Breast epithelium (tissue), 4 donors: ENCODE data around the gene ZNF140. TPM values are rescaled to one million over a fixed set of nuclear protein-coding genes. Genes with fewer than 3 reads are reported as not detected.

ENCODE experiments used
- DNase-seq, 2 donors: peaks; one replicate each; pipeline ENCODE4 v3.0.0-alpha.2; 2019; ENCODE audit warnings: low spot score in 2 of 2
- H3K27ac ChIP-seq, 2 donors: fragments of 200-600 bp; sonication (generic) in 1 of 2; one replicate each; pipeline ENCODE4 v1.5.1; 2016 to 2019; ENCODE audit warnings: mild to moderate bottlenecking in 1 of 2
- H3K27me3 ChIP-seq, 2 donors: fragments of 200-600 bp; sonication (generic) in 1 of 2; one replicate each; pipeline versions ENCODE4 v1.5.1 to v1.6.0; 2017 to 2019; ENCODE audit warnings: control low read depth in 1 of 2, mild to moderate bottlenecking in 1 of 2
- H3K36me3 ChIP-seq: fragments of 200-600 bp; one replicate; pipeline ENCODE4 v1.5.1; 2019
- H3K4me1 ChIP-seq, 2 donors: fragments of 200-600 bp; sonication (generic); one replicate each; pipeline ENCODE4 v1.5.1; 2016 to 2019; ENCODE audit warnings: control low read depth in 1 of 2
- H3K4me3 ChIP-seq, 3 donors: fragments of 200-600 bp; sonication (generic); 1 replicate in 2 of 3; 2 replicates in 1 of 3; pipeline ENCODE4 v1.5.1; 2016 to 2019; ENCODE audit warnings: mild to moderate bottlenecking in 3 of 3, moderate library complexity in 2 of 3
- H3K9me3 ChIP-seq, 2 donors: fragments of 200-600 bp; sonication (generic) in 1 of 2; one replicate each; pipeline ENCODE4 v1.5.1; 2016 to 2019; ENCODE audit warnings: control low read depth in 1 of 2
- CTCF ChIP-seq, 3 donors: fragments of 450-650 bp; IDR thresholded peaks; one replicate each; pipeline ENCODE4 v1.5.1; 2016 to 2017; ENCODE audit warnings: antibody characterized with exemption in 3 of 3, mild to moderate bottlenecking in 3 of 3, moderate library complexity in 3 of 3
- POLR2A ChIP-seq: fragments of 450-650 bp; IDR thresholded peaks from one replicate; pipeline ENCODE4 v1.6.1; 2016; ENCODE audit warnings: antibody characterized with exemption, mild to moderate bottlenecking, moderate library complexity
- POLR2AphosphoS5 ChIP-seq, 3 donors: sonication (generic); formaldehyde crosslinking; IDR thresholded peaks; one replicate each; pipeline ENCODE4 v1.6.1; 2017; ENCODE audit warnings: antibody characterized with exemption in 3 of 3
- intact Hi-C: fragments of 100-400 bp; cut with DNase I; formaldehyde crosslinking; loops from one replicate; pipeline ENCODE4 v1.15.1; 2023; ENCODE audit warnings: low total_unique reads
- total RNA-seq, 3 donors: library from RNA; depleted of rRNA; stranded (reverse); fragments of >200 nt; gene quantifications; one replicate each; pipeline ENCODE4 v1.1.0, GENCODE V29; 2016

Gene ZNF140
- 10 to 100 TPM in 2 of 3 donors, 1 to 10 TPM in 1; 9.3 to 34.5 (median 22.3) TPM for total RNA-seq

GRCh38 chr12:133080368-133081158, at the start of gene ZNF140:
Gene ZNF140 (plus strand): TSS chr12:133080923. CDS start chr12:133081321, 398 bp downstream.
- H3K4me3 ChIP-seq = peak within 1 kb of the TSS; percentile 78 to 92 (median 79)
- H3K36me3 ChIP-seq = peaks cover 13% of the 10 kb centered on the region
- intact Hi-C loops = no loop called here
- peak; percentile 94 to 95 for DNase-seq
- H3K27me3 ChIP-seq = no peaks in the 10 kb centered on the region
- H3K27ac ChIP-seq = peak within 1 kb of the TSS; percentile 99 to 100
- no peaks in the 10 kb centered on the region for H3K4me1 ChIP-seq
- peak in 2 of 3 donors; percentile 51 to 65 for TF ChIP-seq CTCF (IDR thresholded peaks at IDR 0.05)
- TF ChIP-seq POLR2AphosphoS5 (IDR thresholded peaks at IDR 0.05) = peak; percentile 79 to 83 (median 82)
- peak; percentile 19 for TF ChIP-seq POLR2A
- peaks cover 67 to 83% of the 10 kb centered on the region in 2 donors for H3K9me3 ChIP-seq

DNA sequence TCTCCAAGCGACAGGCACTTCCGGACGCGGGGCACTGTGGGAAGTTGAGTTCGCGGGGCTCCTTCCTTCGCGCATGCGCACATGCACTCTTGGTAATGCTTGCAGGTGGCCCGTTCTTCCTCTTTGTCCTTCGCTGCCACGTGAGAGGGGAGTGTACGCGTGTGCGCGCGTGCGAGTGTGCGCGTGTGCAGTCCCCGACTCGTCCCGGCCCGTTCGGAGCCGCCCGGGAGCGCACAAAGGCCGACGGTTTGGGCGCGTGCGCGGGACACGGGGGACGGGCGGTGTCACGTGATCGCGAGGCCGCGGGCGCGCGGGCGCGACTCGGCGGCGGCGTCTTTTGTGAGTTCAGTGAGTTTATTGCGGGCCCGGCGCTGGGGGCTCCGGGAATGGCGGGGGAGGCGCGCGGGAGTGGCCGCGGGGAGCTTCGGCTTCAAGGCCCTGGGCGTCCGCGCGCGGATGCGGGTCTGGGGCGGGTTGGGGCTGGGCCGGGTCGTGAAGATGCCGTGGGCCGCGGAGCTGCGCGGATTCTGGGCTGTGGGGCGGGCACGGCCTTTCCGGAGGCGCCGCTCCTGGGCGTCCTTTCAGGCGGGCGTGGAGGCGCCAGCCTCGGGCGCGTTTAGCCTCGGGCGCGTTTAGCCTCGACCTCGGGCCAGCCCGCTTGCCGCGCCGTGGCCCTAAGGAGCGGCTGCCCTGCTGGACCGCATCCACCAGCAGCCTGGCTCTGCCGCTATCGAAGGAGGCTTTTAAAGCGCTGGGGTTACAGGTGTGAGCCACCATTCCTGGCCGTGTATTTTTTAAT, 43.3 kb upstream of the ZNF140 start, which contains the start of gene ZNF84:
TSS of gene ZNF84 (plus strand) at position 303 of the 799 bp plus-strand sequence. CDS start 3,959 bp downstream, outside the sequence.
- Histone ChIP-seq H3K27me3 (no peaks in the 10 kb centered on the region), H3K4me3 (peak within 1 kb of the TSS; percentile 72 to 86 (median 74)), H3K9me3 (peaks cover 43 to 55% of the 10 kb centered on the region in 2 donors), H3K4me1 (no peaks in the 10 kb centered on the region), H3K27ac (peak within 1 kb of the TSS; percentile 93 to 96), H3K36me3 (peaks cover 4% of the 10 kb centered on the region)
- peak; percentile 94 to 97 for DNase-seq
- TF ChIP-seq POLR2A = peak; percentile 12
- peak; percentile 66 to 86 (median 84) for TF ChIP-seq POLR2AphosphoS5 (IDR thresholded peaks at IDR 0.05)
- no peak for TF ChIP-seq CTCF (IDR thresholded peaks at IDR 0.05)
- intact Hi-C loops = no loop called here

DNA sequence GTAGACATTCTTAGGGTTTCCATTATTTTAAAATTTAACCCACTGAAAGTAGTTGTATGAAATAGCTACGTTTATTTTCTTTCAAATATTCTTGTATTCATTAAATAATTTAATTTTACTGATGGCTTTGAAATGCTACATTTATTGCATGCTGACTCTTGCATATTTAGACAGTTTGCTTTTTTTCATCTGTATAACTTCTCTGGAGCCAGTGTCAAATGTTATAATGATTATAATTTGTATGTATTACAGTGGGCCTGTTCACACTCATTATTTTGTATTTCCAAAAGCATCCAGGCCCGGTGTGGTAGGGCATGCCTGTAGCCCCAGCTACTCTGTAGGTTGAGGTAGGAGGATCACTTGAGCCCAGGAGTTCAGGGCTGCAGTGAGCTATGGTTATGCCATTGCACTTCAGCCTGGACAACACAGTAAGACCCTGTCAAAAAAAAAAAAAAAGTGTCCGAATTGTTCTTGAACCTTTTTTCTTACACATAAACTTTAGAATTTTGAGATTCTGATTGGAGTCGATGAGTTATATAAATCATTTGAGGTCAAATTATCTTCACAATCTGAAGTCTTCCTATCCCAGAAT, 42.5 kb upstream of the ZNF140 start:
- intact Hi-C loops = no loop called here
- H3K4me1 ChIP-seq = no peaks in the 10 kb centered on the region
- H3K9me3 ChIP-seq = peaks cover 48 to 56% of the 10 kb centered on the region in 2 donors
- peak overlapping the region; percentile 72 to 86 (median 74) for H3K4me3 ChIP-seq
- DNase-seq = no peak
- H3K36me3 ChIP-seq = peaks cover 10% of the 10 kb centered on the region
- H3K27ac ChIP-seq = peak overlapping the region in 1 of 2 donors; percentile 96
- TF ChIP-seq POLR2AphosphoS5 (IDR thresholded peaks at IDR 0.05) = no peak
- TF ChIP-seq CTCF (IDR thresholded peaks at IDR 0.05) = no peak
- TF ChIP-seq POLR2A = no peak
- H3K27me3 ChIP-seq = no peaks in the 10 kb centered on the region

DNA sequence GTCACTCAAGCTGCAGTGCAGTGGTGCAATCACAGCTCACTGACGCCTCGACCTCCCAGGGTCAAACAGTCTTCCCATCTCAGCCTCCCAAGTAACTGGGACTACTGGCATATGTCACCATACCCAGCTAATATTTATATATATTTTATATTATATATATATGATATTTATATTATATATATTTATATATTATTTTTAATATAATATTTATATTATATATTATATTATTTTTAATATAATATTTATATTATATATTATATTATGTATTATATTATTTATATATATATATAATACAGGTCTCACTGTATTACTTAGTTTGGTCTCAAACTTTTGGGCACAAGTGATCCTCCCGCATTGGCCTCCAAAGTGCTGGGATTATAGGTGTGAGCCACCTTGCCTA, 34.0 kb upstream of the ZNF140 start:
- Histone ChIP-seq H3K4me1 (no peaks in the 10 kb centered on the region), H3K27me3 (no peaks in the 10 kb centered on the region), H3K36me3 (peaks cover 57% of the 10 kb centered on the region), H3K27ac (no peak overlapping the region), H3K9me3 (peaks cover 98 to 100% of the 10 kb centered on the region in 2 donors), H3K4me3 (no peak overlapping the region)
- intact Hi-C loops = no loop called here
- DNase-seq = no peak
- no peak for TF ChIP-seq POLR2A
- TF ChIP-seq CTCF (IDR thresholded peaks at IDR 0.05) = no peak
- TF ChIP-seq POLR2AphosphoS5 (IDR thresholded peaks at IDR 0.05) = no peak
